HPDE6-E6E7 (cell line): Measurements from ENCODE around the gene GNA12.

Source experiments
- DNase-seq: peaks from one replicate; pipeline ENCODE4 v3.0.0; 2011; ENCODE audit warnings: missing footprints; ENCODE audit errors: extremely low spot score

Gene GNA12

DNA sequence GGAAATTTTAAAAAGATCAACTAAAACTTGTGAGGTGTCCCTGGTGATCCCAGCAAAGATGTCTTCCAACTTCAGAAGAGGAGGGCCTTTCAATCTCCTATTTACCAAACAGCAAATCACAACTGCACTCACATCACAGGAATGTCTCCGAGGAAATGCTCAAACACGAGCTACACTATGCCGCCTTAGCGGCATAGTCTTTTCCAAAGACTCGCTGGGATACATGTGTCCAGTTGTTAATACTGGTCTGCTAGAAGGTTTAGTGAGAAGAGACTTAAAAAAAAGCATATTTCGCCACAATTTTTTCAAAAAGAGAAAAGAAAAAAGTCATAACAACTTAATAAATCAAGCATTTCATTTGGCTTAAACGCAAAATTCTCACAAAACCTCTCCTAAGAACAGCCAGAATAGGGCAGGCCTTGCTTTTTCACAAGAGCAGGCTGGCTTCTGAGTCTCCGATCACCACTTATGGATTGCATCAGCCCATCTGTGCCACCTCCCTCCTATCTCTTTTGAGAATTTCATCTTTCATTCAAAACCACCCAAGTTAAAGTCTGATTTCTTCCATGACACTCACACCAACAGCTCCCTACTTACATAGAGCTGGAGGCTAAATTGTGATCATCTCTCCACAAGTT is 66.1 kb downstream of the GNA12 start:
- no peak for DNase-seq

DNA sequence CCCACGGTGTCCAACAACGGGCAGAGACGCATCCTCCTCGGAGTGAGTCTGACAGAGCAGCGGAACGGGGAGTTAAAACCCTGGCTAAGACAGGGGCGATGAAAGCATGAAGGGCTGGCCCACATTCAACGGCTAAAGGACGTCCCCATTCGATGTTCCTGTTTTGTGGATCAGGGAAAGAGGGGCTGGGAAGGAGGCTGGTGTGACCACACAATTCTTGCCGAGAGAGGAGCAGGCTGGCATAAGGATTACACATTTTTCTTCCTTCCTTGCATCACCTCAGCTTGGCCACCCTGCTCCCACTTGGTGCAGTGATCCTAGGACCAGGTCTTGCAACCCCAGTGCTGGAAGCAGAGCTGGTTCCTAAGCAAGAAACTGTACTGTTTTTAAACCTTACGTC is 67.7 kb downstream of the GNA12 start:
- no peak for DNase-seq

DNA sequence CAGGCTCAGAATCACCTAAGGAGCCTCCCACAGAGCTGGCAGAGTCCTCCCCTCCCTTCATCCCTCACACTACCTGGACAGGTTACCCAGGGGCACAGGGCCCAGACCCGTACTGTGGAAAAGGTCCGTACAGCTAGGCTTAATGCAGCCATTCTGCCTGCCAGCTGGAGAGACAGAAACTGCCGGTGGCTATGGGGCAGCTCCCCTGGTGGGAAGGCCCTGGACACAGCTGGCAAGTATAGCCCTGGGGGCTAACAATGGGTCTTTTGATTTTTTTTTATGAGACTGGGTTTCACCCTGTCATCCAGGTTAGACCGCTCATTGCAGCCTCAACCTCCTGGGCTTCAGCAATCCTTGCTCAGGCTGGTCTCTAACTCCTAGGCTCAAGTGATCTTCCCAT is 68.3 kb downstream of the GNA12 start:
- no peak for DNase-seq

DNA sequence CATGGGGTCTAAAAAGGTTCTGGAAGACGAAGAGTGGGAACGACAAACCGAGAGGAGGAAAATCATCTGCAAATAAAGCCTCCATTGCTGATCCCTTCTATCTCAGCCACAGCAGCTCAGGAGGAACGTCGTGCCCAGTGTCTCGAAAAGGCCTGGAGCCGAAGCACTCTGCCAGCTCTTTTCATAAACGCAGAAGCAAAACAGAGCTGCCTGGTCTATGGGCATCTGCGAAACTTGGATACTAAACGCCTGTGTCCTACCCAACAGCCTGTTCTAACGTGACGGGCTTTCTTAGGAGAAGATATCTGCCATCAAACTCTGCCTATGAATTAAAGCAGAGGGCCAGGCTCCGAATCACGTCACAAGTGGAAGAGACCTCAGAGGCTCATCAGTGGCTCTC is 68.7 kb downstream of the GNA12 start:
- DNase-seq: no peak

DNA sequence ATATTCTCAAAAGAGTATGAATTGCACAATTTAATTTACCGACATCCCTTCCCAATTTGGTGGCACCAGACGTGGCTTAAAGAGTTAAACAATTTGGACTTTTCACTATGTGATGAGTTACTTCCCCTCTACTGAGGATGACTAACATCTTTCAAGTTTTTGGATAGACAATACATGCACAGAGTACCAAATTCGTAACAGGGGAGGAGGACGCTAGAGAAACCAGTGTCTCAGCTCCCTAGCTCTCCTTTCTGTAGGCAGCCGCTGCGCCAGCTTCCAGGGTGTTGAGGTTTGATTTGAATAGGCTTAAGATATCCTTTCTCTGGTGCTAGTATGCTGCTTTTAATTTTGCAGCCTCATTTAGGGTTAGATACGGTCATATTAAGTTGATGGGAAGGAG is 69.2 kb downstream of the GNA12 start:
- no peak for DNase-seq

DNA sequence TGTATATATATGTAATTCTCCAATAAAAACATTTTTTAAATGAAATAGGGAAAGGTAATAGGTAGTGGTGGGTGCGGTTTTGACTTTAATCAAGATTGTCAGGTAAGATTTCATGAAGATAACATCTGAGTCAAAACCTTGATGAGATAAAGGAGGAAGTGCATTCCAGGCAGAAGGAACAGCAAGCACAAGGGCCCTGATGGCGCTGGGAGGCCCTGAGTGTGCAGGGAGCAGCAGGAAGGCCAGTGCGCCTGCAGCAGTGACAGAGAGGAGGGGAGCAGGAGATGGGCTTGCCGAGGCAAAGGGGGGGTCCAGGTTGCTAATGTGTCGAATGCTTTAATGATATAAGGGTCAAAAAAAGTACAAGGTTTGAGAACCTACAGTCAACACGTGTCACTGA is 69.8 kb downstream of the GNA12 start:
- DNase-seq: no peak

DNA sequence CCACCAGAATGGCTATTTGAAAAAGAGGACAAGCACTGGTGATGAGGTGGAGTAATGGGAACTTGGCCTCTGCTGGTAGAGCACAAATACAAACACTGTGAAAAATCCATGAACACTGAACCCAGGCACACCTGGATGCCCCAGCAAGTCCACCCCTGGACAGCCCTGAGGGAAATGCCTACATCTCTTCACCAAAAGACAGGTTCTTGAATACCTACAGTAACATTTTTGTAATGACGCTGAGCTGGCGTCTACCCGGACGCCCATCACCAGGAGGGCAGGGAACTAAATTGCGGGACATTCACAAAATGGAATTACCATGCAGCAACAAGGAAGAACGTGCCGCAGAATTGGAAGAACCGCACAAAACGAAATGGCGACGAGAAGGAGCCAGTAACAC is 70.5 kb downstream of the GNA12 start:
- no peak for DNase-seq

DNA sequence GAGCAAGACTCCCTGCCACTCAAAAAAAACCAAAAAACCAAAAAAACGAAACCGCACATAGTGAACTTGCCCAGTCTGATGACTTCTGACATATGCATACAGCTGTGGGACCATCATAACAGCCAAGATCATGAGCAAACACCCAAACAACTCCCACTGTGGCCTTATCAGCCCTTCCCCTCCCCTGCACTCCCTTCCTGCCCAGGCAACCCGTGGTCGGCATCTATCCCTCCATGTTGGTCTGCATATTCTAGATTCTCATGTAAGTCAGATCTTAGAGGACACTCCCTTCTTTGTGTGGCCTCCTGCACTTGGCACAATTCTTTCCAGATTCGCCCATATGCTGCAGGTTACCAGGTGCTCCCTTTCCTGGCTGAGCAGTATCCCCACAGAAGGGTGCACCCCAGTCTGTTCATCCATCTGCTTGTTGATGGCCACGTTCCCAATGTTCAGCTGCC is 72.8 kb downstream of the GNA12 start:
- no peak for DNase-seq

DNA sequence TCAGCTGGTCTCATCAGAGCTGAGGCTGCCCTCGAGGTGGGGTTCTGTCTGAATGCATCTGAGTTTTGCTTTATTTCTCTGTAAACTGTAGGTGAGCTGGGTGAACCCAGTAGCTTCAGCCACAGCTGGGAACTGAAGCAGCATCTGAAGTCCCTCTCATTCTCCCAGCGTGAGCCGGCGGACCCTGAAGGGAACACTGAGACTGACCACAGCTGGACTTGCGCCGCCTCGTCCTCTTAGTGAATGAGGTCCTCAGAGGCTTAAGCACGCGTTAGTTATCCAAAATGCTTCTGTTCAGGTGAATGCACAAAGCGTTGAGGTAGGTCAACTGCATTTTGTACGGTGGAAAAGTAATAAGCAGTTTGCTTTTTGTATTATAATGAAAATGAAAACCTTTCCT is 79.5 kb downstream of the GNA12 start:
- no peak for DNase-seq

DNA sequence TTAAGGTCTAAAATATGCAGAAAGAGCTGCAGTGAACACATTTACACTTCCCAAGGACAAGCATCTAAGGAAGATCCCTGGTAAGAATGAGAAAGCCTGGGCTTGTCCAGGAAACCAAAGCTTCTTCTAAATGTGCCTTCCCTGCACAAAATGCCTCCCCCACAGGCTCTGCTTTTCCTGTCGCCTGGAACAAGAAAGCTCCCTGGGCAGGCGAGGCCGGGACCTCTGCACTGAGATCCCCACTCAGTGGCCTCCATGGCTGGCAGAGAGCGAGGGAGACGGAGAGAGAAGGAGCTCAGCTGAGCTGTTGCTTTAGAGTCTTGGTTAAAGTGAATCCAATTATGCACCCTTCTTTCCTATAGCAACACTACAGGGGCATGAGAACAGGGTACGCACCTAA is 80.5 kb downstream of the GNA12 start:
- DNase-seq: no peak

DNA sequence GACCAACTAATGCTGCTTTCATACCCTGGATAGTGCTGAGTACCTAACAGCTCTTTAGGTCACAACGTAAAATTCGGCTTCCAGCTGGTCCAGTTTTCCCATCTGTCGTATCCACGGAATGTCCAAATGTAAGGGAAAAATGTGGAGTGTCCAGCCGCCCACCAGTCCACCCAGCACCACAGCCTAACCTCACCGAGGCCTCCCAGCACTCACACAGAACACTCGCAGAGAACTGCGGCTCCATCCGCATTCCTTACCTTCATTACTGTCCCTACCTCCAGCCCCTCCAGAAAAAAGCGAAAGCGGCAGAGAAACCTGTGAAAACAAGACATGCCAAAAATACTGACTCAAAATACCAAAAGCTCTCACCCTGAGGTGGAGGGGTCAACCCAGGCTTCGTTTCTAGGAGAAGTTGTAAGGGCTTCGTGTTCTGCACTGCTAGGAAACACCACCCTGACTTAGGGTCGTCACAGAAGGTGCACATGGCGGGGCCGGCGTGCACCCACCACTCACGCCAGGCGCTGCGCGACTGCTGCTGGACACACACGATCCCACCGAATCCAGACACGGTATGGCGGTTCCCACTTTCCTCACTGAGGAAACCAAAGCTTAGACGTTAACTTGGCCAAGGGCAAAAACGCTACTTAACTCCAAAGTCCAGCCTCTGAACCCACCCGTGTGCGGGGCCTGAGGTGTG is 82.2 kb downstream of the GNA12 start:
- DNase-seq: no peak

DNA sequence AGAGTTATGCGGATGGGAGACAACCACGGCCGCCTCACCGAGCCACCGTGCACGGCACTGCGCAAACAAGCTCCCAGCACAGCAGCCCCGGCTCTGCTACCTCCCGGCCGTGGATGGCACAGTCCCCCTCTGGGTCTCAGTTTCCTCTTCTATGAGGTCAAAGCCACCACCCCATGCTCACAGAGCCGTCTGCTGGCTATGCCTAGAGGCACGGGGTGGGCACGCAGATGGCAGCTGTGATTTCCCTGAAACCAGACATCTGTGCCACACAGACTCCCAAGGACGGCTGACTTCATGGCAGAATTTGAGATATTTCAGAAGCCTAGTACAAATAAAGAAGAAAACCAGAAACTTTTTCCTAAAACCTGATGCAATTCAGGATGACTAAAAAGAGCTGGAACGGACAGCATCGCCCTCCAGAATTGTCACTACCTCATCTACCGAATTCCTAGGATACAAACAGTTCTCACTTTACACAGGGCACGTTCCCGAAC is 82.9 kb downstream of the GNA12 start:
- DNase-seq: no peak

DNA sequence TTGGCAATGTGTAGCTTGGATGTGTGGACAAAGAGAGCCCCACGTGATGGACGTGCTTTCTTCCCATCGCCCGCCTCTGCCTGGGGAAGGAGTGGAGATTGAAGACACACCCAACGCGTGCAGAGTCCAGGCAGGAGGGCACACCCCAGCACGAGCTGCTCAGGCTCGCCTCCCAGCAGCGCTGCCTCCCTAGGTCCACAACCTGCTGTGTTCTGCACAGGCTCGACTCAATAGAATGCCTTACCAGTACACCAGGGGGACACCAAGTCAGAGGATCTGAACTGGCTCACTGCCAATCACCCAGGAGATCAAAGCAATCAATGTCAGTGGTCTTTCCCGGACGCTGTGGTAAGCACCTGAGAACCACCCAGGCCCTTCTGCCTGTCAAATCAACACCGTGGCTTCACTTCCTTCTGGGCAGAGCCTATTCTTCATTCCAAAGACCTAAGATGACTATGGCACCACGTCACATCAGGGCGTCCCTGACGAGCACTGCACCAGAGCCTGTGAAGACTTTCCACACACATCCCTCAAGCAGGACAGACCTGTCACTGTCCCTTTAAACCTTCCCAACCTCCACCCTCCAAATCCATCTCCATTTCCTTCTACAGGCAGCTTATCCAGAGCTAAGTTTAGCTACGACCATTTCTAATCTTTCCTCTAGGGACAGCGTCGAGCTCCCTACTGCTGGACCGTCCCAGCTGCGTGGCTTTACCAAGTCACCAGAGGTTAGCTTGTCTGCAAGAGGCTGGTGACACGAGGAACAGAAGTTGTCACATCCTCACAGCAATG is 83.8 kb downstream of the GNA12 start:
- peak; percentile 31 for DNase-seq

DNA sequence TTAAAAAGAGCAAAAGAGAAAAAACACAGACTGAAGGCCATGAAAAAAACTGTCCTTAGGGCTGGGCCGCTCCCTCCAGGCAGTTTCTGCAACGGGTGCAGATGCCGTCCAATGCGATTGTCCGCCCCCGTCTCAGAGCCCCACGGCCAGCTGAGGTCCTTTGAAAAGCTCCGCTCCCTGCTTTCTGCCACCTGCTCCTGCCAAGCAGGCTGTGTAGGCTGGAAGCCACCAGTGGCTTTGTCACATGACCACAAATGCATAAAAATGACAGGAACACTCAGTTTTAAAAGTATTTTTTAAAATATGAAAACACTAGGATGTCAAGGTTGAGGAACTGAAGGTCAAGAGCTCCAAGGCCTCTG is 84.4 kb downstream of the GNA12 start:
- DNase-seq: no peak

DNA sequence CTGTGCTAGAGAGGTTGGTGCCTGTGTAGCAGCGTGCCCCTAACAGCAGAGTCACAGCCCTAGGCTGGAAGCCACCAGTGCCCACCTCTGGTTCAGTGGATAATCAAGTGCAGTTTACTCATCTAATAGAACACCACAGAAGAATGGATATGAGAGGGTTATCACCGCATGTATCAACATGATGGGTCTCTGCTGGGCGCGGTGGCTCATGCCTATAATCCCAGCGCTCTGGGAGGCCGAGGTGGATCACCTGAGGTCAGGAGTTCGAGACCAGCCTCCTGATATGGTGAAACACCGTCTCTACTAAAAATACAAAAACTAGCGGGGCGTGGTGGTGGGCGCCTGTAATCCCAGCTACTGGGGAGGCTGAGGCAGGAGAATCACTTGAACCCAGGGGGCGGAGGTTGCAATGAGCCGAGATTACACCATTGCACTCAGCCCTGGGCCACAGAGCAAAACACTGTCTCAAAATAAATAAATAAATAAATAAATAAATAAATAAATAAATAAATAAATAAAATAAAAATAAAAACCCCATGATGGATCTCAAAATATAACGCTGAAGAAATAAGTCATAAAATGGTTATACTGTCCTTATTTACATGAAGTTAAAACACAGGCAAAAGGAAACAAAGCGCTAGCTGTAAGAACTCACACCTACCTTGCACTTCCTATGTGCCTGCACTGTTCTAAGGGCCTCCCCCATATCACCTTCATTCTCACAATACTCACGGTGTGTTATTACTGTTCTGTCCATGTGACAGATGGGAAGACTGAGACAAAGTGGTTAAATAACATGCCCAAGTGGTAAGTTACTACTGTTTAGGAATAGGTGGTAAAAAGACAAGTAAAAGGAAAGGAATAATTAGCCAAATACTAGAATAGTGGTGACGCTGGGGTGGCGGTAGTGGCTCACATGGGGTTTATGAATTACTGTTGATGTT is 85.2 kb downstream of the GNA12 start:
- no peak for DNase-seq

DNA sequence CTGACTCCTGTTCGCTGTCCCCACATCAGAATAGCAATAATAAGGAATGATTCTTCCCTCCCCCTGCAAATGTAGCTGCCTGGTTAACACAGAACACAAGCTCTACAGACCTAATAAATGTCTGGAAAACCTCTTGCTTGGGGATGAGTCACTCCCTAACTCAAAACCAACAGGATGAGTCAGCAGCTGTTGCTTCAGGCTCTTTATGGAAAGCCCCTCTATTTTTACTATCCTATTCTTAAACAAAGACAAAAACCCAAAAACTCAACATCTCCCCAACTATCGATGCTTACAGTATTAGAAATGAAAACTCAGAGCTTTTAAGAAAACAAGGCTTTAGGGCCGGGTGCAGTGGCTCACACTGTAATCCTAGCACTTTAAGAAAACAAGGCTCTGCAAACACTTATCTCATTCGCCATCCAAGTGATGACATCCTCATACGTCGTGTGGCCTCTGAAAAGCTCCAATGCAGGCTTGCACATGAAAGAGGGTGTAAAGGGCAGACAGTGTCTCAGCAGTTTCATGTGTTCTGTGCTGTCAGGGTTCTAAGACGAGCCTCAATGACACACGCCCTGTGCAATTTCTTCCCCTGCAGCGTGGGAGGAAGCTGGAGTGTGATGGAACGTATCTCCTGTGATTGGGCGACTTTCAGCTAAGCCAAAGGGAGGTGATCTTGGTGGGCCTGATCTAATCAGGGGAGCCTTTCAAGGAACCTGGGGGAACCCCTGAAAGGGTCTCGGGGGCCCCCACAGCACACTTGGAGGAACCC is 86.0 kb downstream of the GNA12 start:
- peak; percentile 75 for DNase-seq

DNA sequence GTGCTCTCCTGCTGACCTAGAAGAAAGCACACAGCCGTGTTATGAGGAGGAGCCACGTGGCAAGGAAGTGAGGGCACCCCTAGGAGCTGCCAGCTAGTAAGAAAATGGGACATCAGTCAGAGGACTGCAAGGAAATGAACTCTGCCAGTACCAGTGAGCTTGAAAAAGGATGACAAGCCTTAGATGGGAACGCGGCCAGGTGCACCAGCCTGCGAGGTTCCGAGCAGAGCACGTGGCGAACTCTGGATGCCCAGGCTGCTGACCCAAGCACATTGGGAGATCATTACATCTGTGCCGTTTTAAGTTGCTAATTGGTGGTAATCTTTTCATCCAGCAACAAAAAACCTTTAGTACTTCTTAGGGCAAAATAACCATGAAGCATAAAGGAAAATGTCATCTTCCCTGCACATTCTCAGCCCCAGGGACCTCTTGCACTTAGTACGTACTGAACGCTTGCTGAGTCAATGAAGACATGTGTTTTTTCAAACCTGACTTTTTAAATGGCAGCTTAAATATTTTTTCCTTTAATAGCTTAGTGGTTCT is 86.7 kb downstream of the GNA12 start:
- DNase-seq: peak; percentile 19

DNA sequence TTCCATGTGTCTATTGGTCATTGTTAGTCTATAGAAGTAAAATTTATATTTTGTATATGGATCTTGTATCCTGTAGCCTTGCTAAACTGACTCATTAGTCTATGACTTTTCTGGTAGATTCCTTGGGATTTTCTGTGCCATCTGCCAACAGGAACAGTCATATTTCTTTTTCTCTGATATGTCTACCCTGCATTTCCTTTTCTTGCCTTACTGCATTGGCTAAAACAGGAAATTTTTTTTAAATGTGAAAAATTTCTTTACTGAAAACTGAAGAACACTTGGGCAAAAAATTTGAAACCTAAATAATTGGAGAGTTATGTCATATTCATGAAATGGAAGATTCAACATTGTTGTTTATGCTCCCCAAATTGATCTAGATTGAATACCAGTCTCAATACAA is 88.6 kb downstream of the GNA12 start:
- no peak for DNase-seq

DNA sequence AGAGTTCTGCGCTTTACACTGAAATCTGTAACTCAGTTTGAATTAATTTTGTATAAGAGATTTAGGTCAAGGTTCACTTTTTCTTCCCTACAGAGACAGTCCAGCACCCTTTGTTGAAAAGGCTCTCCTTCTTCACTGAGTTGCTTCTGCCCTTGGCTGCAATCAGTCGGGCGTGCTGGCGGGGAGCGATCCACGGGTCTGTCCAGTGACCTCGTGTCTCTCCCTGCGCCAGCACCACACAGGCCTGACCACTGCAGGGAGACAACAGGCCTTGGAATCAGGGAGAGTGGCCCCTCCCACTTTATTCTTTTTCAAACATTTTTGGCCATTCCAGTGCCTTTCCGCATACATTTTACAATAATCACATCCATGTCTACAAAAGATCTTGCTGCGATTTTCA is 89.2 kb downstream of the GNA12 start:
- no peak for DNase-seq

DNA sequence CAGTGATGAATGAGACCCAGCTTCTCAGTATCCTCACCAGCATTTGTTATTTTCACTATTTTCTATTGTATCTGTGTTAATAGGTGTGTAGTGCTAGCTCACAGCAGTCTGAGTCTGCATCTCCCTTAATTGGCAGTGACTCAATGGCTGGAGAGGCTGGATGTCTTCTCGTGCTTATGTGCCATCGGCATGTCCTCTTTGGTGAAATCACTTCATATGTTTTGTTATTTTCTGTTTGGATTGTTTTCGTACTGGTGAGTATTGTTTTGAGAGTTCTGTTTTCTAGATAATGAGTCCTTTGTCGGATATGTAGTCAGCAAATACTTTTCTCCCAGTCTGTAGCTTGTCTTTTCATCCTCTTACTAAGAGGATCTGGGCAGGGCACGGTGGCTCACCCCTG is 90.0 kb downstream of the GNA12 start:
- DNase-seq: no peak

DNA sequence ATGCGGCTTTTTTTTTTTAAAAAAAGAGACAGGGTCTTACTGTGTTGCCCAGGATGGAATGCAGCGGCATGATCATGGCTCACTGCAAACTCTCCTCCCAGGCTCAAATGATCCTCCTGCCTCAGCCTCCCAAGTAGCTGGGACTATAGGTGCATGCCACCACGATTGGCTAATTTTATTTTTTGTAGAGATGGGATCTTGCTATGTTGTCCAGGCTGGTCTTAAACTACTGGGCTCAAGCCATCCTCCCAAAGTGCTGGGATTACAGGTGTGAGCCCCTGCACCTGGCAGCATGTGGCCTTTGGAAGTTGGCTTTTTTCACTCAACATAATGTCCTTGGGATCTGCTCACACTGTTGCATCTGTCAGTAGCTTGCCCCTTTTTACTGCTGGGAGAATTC is 91.0 kb downstream of the GNA12 start:
- DNase-seq: no peak
